LHCN-M2 (cell line): Measurements from ENCODE around the gene NUAK1. TPM values are rescaled to one million over a fixed set of nuclear protein-coding genes. Genes with fewer than 3 reads are reported as not detected.

Source experiments
- DNase-seq: peaks from one replicate; pipeline ENCODE4 v3.0.0-alpha.2; 2012; ENCODE audit warnings: low read depth
- total RNA-seq: library from RNA; depleted of rRNA; stranded (reverse); fragments of >200 nt; gene quantifications from 2 replicates; pipeline ENCODE4 v1.2.3, GENCODE V29; 2014

Gene NUAK1
- total RNA-seq, 1 experiment from 2014 or later: 6.0 TPM

- no peak for DNase-seq
Measured at GRCh38 chr12:106063826-106064720, 74.7 kb downstream of the NUAK1 start.

GRCh38 chr12:106062693-106063092 lies 76.1 kb downstream of the NUAK1 start:
- DNase-seq: no peak

GRCh38 chr12:106058256-106059182 lies 80.2 kb downstream of the NUAK1 start:
- DNase-seq: peak; percentile 77

- DNase-seq: no peak
Measured at GRCh38 chr12:106054049-106054448, 84.7 kb downstream of the NUAK1 start.

GRCh38 chr12:106051853-106052531 lies 86.8 kb downstream of the NUAK1 start:
- no peak for DNase-seq

- DNase-seq: no peak
Measured at GRCh38 chr12:106049546-106049945, 89.2 kb downstream of the NUAK1 start.

- DNase-seq: no peak
Measured at GRCh38 chr12:106049105-106049504, 89.6 kb downstream of the NUAK1 start.

GRCh38 chr12:106048676-106049075 lies 90.1 kb downstream of the NUAK1 start:
- DNase-seq: no peak

GRCh38 chr12:106048016-106048415 lies 90.7 kb downstream of the NUAK1 start:
- no peak for DNase-seq

- DNase-seq: no peak
Measured at GRCh38 chr12:106046947-106047346, 91.8 kb downstream of the NUAK1 start.

GRCh38 chr12:106046301-106046846 lies 92.4 kb downstream of the NUAK1 start:
- no peak for DNase-seq

GRCh38 chr12:106045251-106045674 lies 93.5 kb downstream of the NUAK1 start:
- DNase-seq: no peak

- peak; percentile 35 for DNase-seq
Measured at GRCh38 chr12:106044773-106045172, 94.0 kb downstream of the NUAK1 start.

GRCh38 chr12:106042037-106042436 lies 96.7 kb downstream of the NUAK1 start:
- no peak for DNase-seq

- DNase-seq: no peak
Measured at GRCh38 chr12:106040521-106040920, 98.2 kb downstream of the NUAK1 start.

GRCh38 chr12:106039646-106040404 lies 98.9 kb downstream of the NUAK1 start:
- DNase-seq: no peak

GRCh38 chr12:106039242-106039641 lies 99.5 kb downstream of the NUAK1 start:
- no peak for DNase-seq

- no peak for DNase-seq
Measured at GRCh38 chr12:106037524-106038298, 101.0 kb downstream of the NUAK1 start.

GRCh38 chr12:106035421-106035820 lies 103.3 kb downstream of the NUAK1 start:
- no peak for DNase-seq

- no peak for DNase-seq
Measured at GRCh38 chr12:106034316-106034715, 104.4 kb downstream of the NUAK1 start.
